ENCODE data around the gene ZNF407.

DNA sequence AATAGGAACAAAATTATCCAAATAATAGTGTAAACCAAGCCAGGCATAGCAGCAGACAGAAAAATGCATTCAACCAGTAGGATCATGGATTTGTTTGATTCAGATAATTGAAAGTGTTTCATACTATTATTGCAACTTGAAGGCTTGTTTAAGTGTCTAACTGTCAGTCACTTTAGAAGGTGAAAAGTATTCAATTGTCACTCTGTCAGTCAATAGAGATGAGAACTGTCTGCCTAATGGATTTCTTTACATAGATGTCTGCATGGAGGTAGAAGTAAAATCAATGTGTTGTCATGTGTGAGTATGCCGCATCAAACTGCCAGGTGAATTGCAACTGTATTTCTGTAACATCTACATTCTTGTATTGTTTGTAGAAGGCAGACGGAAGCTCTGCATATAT, 65.0 kb downstream of the ZNF407 start:
- TF ChIP-seq, protein P1, sequence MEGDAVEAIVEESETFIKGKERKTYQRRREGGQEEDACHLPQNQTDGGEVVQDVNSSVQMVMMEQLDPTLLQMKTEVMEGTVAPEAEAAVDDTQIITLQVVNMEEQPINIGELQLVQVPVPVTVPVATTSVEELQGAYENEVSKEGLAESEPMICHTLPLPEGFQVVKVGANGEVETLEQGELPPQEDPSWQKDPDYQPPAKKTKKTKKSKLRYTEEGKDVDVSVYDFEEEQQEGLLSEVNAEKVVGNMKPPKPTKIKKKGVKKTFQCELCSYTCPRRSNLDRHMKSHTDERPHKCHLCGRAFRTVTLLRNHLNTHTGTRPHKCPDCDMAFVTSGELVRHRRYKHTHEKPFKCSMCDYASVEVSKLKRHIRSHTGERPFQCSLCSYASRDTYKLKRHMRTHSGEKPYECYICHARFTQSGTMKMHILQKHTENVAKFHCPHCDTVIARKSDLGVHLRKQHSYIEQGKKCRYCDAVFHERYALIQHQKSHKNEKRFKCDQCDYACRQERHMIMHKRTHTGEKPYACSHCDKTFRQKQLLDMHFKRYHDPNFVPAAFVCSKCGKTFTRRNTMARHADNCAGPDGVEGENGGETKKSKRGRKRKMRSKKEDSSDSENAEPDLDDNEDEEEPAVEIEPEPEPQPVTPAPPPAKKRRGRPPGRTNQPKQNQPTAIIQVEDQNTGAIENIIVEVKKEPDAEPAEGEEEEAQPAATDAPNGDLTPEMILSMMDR (IDR thresholded peaks at IDR 0.05; ENCODE audit: insufficient read depth, low read length), result no peak
- TF ChIP-seq POLR2AphosphoS5 (IDR thresholded peaks at IDR 0.05; ENCODE audit: low read depth), result no peak
